ENCODE data around the gene PTPRT.
"Not testable (repeated sequence)": the region's sequence is repeated elsewhere in the genome, so short reads cannot be mapped to it uniquely, and the experiment has no call there.

The PTPRT gene

DNA sequence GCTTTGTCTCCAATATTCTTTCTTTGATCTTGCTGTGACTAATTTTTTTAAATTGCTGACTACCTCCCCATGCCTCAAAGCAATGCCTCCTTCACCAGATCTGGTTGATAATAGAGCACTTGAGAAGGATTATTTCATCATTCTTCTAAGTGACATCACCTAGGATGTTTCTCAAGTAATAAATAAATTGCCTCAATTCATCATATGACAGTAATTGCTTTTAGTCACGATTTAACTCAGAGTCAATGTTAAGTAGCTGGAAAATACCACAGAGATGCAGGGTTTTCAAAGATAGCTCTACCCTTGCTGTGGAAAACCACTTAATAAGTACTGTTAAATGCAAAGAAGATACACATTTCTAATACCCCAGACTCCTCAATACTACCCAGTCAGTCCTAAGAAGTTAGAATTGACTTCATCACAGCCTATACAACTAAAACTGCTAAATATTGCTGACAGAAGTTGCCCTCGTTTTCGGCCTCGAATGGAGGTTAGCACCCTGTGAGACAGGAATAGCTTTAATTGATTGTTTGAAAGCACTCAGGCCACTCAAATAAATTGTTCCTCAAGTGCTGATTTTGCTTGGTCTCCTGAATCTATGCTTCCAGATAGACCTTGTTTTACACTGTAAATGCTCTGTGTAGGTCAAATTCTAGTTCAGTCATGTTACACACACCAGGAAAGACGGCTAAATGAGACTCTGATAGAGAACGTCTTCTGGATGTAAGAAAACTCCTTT, 931.0 kb downstream of the PTPRT start:
- no peak for DNase-seq

DNA sequence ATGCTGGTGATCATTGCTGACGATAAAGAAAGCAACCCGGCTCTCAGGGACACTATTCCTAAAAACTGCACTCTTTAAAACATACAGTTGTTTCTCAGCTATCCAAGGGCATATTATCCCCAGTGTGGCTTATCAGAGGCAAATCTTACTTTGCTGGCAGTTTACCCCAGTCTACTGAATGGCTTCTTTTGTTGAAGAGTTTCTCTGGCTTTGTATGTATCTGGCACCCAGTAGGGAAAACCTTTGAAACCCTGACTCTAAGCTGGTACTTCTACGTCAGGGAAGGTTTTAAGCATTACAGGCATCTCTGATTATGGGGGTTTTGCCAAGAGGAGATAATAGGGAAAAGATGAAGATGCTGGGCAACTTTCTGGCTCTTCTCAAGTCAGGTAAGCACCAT, 933.9 kb downstream of the PTPRT start:
- DNase-seq: no peak

DNA sequence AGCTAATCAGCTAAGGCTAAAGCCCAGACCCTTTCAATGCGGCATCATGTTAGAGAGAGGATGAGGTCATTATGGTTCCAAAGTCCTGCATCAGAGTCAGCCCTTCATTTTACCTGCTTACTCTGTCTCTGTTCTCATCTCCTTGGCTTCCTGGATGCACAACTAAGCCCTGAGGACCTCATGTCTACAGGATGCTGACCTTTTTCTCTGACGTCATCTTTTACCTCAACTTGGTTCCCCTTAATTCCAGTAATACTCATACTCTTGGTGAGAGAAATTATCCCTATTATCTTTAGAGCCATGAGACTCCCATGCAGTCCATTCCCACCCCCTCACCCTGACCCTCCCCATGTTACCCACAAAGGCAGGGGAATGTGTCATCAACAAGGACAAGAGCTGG, 935.0 kb downstream of the PTPRT start:
- DNase-seq: no peak

DNA sequence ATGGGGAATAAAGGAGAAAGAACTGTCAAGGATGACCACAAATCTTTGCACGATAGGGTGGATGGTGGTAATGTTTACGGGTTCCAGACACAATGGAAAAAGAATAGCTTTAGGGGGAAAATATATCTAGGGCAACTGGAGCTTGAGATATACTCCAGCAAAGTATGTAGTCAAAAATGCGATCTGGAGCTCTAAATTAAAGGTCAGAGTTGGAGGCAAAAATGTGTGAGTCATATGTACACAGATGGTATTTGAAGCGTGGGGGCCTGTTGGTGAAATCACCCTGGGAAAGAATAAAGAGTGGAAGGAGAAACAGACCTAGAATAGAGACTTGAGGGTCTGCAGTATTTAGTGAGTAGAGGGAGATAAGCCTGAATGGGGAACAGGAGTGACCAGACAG, 937.6 kb downstream of the PTPRT start:
- DNase-seq: no peak

DNA sequence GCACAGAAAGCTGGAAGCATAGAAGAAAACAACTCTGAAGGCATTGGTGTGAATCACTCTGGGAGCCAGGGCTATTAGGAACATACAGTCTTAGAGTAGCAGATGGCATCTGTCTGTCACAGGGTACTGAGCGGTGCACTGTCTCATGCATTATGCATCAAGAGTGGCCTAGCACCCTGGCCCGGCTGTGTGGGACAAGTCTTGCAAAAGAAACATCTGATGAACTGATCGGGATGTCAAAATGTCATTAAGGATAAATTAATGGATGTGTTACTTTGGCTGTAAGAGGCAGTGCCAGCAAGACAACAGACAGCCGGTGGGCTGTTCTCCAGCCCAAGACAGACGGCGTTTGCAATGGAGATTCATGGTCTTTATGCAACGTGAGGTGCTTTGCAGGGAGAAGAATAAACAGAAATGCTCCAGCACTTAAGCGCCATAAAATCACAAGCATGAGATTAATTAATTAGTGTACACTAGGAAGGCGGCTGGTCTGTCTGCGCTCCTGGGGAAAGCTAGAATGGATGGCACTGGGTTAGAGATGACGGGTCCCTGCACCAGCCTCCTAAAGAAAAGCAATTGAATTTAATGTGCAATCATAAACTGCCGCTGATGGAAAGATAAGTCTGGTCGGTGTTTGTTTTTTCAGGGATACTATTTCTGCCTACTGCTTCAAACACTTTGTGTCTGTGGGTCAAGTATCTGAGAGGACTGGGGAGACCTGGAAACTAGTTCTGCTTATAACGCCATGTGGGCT, 970.9 kb downstream of the PTPRT start:
- DNase-seq: no peak

DNA sequence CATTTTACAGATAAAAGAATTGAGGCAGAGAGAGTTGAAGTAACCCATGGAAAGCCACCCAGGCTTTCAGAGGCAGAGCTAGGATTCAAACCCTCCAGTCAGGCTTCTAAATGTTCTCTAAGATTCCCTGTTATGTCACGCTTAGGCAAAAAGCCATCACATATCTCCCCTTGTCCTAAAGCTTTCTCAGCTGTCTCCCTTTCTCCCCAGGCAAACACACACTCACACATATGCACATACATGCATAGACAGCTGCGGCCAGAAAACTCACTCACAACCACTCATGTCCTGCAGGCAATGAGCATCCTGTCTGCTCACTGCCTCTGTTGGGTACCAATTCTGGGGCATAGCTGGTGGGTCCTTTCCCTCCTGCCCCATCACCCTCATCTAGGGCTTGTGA, 975.6 kb downstream of the PTPRT start:
- no peak for DNase-seq

DNA sequence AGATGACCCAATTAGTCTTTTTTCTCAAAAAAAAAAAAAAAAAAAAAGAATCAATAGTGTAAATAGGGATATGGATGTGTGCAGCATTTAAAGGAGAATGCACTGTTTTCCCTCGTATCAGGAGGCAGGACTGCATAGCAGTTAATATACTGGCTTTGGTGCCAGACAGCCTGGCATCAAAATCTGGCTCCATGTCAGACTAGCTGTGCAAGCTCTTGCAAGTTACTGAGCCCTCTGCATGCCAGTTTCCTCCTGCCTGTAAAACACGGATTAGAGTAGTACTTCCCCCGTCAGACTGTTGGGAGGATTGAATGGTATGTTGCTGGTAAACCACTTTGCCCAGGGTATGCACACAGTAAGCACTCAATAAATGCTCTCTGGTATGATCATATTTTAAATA, 977.3 kb downstream of the PTPRT start:
- no peak for DNase-seq

DNA sequence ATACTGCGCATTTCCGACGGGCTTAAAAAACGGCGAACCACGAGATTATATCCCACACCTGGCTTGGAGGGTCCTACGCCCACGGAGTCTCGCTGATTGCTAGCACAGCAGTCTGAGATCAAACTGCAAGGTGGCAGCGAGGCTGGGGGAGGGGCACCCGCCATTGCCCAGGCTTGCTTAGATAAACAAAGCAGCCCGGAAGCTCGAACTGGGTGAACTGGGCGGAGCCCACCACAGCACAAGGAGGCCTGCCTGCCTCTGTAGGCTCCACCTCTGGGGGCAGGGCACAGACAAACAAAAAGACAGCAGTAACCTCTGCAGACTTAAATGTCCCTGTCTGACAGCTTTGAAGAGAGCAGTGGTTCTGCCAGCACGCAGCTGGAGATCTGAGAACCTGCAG, 983.1 kb downstream of the PTPRT start:
- not testable (repeated sequence) for DNase-seq

DNA sequence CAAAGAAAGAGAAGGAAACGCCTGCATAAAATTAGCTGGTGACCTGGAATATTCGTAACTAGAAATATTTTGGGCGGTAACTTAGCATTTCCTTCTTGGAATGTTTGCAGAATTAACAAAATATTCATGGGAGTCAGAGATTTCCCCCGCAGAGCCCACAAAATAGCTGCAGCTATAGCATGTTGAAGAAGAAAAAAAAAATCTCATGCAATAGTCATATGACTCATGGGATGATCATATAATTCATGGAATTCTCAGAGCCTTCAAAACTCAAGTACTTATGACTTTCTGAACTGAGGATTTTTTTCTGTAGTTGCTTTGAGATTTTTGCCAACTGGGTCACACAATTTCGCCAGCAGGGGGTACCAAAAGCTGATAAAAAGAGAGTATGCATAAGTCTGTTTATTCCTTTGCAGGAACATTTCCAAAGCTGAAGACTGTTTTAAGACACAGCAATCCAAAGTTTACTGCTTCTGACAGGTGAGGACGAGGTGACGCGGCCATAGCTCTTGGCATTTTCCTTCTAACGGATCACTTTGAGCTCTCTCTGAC, 985.5 kb downstream of the PTPRT start:
- no peak for DNase-seq

DNA sequence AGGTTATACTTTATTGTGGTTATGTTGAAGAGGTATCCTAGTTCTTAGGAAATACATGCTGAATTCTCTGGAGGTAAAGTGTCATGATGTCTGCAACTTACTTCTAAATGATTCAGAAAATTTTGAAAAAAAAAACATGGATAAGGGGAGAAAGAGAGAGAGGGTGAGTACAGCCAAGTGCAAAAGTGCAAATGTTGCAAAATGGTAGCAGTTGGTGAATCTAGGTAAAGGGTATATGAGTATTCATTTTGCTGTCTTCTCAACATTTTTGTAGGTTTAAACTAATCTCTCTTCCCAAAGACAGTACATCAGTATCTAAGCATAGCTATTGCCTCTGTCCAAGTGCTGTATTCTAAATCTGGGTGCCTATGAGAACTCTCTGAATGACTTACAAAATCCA, 992.1 kb downstream of the PTPRT start:
- DNase-seq: no peak

DNA sequence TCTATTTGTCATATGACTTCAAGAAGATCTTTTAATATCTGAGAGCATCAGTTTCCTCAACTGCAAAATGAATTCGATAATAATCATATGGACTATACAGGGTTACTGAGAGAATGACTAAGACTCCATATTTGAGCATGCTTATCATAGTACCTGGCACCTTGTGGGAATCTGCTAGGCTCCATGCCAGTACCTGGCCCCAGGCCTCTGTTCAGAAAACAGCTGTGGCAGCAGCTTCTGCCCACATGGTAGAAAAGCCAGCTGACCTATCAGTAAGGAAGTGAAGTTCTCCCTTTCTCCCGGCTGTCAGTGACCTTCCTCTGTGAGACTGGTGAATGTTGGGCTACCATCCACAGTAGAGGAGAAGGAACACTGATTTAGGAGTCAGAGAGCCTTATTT, 996.6 kb downstream of the PTPRT start:
- no peak for DNase-seq

DNA sequence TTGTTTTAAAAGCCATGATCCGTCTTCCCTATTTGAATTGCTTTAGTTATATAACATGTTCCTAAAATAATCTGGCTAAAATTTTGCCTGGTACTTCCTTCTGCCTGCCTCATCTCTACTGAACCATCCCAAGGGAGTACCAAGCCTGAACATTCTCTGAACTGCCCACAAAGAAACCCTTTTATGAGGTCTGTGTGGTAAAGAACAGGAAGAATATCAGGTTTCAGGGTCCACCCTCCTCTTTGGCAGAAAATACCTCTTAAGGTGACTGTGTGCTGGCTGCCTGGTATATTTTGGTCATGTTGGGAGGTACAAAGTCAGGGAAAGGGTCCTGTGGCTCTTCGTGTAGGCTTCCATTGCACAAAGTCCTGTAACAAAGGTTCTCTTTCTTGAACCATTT, 997.4 kb downstream of the PTPRT start:
- no peak for DNase-seq

DNA sequence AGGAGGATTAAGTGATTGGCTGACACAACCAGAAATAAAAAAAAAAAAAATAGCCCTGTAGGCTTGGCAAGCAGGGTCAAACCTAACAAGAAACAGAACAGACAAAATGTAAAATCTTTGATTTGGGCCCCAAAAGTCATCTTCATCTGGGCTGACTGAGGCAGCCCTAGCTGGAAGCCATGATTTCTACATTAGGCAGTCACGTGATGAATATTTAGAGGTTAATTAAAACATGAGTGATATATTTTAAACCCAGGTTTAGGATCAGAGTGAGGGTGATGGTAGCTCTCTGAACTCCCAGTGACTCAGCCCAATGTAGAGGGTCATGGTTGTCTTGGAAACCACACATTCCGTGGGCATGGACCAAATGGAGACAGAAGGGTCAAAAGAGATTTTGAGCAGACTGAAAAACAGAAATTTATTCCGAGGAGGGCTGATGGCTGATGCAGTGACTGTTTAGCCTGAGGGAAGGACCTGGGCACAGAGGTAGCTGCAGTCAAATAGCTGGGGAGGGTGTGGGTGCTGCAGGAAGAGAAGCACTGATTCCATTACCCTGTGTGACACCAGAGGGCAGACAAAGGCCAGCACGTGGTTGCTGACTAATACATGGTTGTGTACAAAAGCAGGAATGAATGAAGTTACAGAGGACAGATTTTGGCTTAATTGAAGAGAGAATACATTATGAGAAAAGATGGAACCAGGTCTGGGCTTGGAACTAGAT, 998.4 kb downstream of the PTPRT start:
- DNase-seq: no peak

DNA sequence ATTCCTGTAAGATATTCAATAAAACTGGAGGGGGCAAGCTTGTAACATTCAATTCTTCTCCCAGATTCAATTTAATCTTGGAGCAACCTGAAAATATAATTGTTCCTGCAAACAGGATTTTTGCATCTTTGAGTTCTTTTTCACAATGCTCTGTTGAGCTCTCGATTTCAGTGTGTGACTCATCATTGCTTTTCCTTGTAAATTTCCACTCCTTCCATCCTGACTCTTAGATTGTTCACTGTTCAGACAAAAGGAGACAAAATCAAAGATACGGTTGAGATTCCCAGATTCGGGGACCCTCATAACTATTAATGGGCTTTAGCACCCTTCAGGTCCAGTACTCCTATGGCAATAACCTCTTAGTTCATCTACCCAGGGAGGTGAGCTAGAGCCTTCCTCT, 999.6 kb downstream of the PTPRT start:
- no peak for DNase-seq

DNA sequence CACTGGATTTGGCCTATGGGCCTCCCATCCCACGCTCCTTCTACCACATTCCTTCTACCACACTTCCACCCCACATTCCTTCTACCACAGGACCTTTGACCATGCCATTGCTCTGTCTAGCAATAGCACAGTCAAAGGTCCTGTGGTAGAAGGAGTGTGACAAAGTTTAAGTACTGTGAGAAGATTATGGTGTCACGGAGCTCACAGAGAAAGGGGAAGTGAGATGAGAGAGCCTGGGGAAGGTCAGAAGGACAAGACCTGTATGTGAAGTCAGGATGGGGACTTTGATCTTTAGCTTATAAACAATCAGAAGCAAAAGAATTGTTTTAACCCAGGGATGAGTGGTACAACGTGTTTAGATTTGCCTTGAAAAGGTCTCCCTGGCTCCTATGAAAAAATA, 1003.4 kb downstream of the PTPRT start:
- no peak for DNase-seq

DNA sequence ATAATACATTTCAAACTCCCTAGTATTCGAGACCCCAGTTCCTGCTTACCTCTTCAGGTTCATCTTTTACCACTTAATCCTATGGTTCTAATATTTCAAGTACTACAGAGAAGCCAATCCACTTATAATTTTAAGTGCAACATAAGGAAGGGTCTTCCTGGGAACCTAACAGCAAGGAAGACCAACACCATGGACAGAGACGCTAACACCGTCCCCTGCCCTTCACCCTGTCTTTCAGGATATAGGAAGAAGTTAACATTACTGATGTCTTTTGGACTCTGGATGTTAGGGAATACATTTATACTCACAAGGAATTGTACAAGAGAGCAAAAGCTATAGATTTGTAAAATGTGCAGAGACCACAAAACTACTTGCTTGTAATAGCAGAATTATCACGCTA, 1006.6 kb downstream of the PTPRT start:
- no peak for DNase-seq

DNA sequence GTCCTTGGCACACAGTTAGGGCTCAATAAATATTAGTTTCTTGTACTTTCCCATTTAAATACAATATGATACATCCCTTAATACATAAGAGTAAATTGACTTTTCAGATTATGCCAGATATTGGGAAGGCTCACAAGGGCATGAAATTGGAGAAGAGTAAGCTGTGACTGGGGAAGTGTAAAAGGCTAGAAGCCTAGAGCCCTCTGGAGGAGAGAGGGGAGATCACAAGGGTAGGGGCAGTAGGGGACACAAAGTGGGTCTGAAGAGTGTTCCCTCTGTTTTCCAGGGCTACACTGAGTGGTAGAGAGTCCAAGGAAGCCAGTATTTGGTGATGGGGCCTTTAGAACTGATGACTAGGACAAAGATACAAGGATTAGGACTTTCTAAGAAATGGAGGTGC, 1008.6 kb downstream of the PTPRT start:
- no peak for DNase-seq

DNA sequence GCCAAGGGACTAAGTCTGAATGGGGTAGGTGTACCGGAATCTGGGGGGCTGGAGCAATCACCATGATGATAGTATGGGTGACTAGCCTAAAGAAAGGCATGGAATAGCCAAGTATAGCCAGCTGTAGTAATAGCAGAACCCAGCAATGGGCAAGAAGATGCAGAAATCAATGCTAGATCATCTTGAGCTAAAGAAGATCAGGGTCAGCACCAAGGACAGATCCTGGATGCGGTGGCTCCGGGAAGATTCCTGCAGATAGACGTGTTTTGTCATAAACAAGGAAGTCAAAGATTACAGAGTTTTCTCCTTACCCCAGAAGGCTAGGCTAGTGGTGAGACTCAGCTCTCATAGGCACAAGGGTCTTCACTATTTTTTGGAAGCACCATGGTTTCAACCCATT, 1009.9 kb downstream of the PTPRT start:
- DNase-seq: no peak

DNA sequence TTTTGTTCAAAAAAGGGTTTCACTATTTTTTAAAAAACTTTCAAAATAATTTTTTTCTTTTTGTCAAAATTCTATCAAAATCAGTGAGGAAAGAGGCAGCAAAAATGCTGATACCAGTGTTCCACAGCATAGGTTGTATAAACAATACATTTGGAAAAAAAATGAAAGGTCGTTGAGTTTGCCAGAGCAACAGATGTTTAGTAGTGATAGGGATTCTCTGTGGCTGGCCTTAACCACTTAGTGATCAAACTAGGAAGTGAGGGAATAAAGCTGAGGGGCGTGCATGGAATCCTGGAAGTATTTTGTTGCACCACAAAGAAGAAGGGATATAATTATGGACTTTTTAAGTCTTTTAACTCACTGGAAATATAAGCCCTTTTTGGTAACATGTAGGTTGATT, 1016.3 kb downstream of the PTPRT start:
- DNase-seq: no peak

DNA sequence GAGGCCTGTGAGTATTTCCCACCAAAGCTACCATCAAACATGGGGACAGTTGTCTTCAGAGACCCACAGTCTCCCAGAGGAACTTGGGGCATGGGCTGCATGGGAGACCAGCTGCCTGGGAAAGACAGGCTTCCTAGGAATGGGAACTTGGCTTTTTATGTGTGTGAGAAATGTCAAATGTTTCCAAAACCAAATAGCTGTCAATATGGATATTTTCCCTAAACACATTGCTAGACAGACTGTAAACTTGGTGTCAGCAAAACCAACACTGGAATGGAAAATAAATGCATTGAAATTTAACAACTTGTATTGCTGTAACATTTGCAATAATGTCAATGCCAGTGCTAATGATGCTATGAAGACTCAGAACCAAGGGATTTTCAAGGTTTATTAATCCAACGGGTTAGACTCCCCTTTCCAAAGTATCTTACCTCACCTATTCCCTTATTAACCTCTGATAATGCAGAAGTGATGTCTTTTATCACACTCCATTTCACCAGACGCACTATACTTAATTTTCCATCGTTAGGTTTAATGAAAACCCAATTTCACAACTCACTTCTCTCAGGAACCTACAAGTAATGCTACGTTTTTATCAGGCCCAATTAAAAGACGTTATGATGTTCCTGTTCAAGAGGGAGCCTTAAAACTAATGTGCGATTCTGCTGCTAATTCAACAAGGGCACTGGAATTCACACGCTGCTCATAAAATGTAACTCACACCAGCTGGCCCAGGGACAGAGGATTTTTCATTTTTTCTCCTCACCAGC, 1025.4 kb downstream of the PTPRT start:
- DNase-seq: no peak

DNA sequence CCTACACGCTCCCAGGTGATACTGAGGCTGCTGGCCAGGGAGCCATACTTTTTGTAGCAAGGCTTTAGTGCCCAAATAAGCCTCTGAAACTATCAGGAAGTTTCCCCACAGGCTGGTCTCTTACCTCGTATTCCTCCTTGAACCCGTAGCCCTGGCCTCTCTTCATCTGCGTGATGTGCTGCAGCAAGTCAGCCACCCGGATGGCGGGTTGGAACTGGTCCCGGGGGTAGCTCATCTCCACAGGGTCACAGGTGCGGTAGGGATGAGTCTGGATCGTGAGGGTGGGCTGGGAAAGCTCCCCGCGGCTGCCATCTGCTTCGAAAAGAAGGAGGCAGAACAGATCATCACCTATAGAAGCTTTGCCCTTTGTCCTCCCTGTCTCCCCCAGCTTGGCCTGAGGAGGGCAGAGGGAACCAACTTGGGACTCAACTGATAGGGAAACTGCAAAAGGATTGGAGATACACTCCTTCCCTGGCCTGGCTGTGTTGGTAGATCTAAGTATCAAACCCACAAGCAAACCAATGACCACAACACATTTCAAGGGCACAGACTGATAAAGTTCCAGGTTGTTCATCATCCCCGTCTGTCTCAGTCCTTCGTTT, 1028.4 kb downstream of the PTPRT start:
- DNase-seq: no peak

DNA sequence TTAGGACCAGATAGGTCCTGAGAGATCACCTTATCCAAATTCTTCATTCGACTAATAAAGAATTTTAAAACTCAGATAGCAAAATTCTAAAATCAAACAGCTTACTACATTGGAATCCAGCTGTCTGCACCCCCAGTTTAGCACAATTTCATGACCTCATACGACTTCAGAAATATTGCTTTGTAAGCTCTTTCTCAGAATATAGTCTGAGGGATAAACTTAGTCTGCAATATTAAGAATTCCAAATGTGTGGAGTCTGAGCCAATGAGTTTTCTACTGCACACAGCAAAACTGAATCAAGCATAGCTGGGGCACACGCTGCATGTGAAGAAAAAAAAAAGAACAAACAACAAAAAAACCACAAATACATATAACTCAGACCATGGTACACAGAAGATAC, 1029.9 kb downstream of the PTPRT start:
- no peak for DNase-seq

DNA sequence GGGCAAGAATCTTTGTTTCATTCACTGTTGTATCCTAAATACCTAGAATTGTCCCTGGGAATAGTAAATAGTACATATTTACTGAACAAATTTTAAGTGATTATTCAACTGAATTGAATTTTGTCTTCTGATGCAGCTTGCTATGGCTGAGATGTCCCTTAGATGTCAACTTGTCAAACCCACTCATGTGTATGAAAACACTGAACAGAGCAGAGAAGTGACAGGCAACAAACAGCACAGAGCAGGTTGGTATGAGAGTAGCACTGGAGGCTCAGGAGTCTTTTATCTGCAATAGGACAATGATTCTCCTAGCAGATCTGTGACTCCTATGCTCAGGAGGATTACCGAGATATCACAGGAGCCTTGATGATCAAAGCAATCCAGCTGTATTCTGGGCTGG, 1031.4 kb downstream of the PTPRT start:
- no peak for DNase-seq
